GM19328 (cell line): ENCODE measurements around the gene JADE2.
"Not testable (repeated sequence)": the region's sequence is repeated elsewhere in the genome, so short reads cannot be mapped to it uniquely, and the experiment has no call there.

Experiments used
- ATAC-seq: cut with Tn5 transposase; IDR thresholded peaks from one replicate; pipeline ENCODE4 v1.9.1; 2021; ENCODE audit warnings: mild to moderate bottlenecking, moderate library complexity; ENCODE audit not compliant: unreplicated experiment

JADE2 gene

DNA sequence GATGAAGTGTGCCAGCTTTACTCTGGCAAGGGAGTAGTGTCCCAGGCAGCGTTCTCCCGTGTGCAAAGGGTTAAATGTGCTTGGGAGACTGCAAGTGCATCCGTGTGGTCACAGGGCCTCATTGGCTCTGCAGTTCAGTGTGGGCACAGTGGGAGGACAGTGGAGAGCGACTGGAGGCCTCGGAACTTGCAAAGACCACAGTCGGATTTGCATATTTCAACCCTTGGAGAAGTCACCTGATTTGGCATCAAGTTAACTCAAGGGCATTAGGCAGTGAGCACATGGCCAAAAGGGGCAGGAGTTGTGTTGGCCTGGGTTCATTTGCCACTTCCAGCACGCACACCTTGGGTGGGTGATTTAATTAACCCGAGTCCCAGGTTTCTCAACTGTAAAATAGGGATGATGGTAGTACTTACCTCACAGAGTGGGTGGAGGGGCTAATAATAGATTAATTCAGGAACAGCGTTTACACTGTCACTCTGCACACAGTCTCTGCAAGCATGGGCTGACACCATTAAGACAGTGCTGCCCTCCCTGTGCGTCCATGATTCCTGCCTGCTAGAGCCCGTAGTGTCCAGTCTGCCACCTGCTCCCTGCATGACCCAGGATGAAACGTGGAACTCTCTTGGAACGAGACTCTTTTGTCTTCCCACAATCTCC is 22.7 kb downstream of the JADE2 start:
- no peak for ATAC-seq

DNA sequence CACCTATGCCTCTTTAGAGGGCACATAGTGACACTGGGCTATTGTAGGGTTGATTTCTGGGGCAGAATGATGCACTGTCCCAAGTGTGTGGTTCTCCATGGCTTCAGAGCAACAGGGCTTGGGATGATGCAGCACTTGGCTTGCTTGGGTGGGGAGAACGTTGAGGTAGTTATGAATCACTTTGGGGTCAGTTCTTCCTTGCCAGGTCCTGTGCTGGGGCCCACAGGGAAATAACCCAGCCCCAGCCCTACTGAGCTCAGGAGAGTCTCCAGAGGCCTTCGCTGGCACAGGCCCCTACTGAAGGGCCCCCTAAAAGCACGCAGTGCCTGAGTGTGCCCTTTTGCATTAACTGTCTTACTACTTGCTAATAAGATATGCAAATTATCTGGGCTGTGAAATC is 24.2 kb downstream of the JADE2 start:
- ATAC-seq: no peak

DNA sequence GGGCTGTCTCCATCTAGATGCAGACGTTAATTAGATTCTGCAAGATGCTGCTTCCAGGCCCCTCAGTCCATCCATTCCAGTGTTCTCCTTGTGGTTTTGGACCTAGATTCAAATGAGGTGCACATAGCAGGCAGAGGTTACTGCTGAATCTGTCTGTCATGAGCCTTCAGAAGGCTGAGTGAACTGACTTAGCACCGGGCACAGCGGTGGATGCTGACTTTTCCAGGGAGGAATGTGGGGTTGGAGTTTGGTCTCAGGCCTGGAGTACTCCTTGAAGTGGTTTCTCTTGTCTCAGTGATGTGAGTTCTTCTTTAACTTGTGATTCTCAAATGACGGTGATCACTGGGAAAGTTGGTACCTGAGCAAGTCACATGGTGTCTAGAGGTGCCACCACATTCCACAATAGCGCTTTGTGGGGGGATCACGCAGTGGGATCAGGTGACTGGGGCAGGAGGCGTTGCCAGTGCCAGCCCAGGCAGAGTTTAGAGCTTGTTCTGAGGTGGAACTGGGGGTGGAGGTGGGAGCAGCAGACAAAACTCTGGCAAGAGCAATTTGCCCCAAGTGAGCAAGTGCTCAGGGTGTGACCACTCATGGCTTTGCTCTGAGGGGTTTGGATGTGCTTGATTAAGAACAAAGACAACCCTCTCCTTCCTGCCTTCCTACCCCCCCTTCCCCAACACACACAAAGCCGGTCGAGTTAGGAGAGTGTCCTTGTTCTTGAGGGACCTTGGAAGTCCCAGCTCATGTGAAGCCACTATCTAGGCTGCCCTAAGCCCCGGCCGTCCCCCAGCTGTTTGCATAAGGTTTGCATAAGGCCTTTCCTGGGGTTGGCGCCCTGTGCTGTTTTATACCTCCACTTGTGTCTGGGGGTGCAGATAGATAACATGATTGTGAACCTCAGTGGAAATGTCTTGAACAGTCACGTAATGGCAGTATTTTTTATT is 25.1 kb downstream of the JADE2 start:
- ATAC-seq: no peak

DNA sequence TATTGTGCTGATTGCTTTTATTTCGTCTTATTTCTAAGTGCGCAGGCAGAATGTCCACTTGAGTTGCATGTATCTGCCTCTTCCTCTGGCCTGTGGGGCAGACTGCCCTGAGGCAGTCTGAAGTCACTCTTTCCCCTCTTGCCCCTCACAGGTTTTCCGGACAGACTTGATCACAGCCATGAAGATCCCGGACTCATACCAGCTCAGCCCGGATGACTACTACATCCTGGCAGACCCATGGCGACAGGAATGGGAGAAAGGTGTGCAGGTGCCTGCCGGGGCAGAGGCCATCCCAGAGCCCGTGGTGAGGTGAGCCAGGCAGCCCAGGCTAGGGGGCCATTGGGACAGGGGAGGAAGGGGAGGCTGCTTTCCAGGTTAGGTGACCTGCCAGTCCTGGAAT is 26.4 kb downstream of the JADE2 start:
- no peak for ATAC-seq

- no peak for ATAC-seq
Measured at GRCh38 chr5:134552301-134552700, 26.8 kb downstream of the JADE2 start.

GRCh38 chr5:134552716-134553115 is 27.2 kb downstream of the JADE2 start:
- ATAC-seq: not testable (repeated sequence)

DNA sequence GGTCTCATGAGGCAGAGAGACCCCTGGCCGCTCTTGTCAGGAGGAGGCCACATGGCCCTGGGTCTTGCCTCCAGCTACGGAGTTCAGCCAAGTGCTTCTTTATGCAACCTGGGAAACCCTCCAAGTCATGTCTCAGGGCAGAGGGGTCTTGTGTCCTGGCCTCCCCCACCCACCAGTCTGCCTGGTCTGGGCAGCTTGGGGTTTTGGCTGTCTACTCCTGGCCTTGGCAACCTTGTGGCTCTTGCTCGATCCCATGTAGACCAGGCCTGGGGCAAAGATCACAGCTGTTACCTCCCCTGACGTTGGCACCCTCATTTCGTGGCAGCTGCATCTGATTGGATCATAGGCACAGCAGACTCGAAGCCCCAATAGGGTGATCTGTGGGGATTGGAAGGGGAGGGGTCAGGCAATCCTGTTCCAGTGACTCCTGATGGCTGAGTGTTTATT is 28.4 kb downstream of the JADE2 start:
- ATAC-seq: no peak

DNA sequence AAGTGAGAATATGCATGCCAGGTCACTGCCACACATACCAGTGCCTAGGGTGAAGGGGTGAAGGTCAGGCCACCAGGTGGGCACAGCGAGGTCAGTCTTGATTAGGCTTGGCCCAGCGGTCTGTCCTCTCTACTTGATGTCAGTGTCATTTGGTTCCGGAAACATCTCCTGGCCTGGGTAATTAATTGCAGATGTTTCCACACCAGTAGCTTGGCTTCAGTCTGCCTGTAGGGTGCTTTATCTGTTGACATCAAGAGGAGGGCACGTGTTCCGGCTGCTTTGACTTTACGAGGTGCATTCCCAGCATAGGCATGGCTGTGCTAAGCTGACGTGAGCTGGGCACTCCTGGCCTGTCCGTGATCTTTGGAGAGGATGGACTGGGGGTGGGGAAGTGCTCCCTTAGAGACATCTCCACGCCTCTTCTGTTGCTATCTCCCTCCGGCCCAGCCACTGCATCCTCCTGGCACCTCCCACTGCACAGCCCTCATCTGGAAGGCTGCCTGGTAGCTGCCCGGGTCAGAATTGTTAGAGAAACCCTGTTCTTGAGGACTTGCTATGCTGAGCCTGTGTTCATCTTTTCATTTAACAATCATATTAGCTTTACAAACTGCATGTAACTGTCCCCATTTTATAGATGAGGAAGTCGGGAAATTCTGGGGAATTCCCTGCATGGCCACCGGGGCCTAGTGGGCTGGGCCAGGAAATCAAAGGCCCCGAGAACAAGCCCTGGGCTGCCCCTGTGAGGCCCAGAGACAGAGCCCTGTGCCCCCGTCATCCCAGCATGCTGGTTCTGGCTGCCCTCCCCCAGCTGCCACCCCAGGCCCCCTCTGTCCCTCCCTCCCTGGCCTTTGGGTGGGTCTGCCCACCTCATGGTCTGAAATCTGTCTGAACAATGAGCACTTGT is 29.1 kb downstream of the JADE2 start:
- no peak for ATAC-seq

- no peak for ATAC-seq
Measured at GRCh38 chr5:134555223-134555889, 29.9 kb downstream of the JADE2 start.

DNA sequence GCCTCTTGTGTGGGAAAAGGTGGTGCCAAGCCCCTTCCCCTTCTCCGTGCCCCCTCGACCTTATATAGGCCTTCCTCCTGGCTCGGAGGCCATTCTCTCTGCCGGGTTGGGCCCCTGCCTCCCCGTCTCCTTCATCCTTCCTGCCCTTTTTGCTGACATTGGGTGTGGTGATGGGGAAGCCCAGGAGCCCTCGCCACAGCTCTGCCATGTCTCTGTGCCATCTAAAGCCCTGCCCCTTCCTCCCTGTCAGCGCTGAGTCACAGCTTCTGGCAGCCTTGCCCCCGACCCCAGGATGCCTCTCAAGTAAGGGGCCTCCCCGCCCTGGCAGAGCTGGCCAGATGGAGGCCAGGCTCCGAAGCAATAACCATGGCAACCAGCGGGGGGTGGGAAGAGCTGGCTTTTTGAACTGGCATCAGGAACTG is 30.4 kb downstream of the JADE2 start:
- no peak for ATAC-seq

- ATAC-seq: not testable (repeated sequence)
Measured at GRCh38 chr5:134556588-134556987, 31.1 kb downstream of the JADE2 start.

DNA sequence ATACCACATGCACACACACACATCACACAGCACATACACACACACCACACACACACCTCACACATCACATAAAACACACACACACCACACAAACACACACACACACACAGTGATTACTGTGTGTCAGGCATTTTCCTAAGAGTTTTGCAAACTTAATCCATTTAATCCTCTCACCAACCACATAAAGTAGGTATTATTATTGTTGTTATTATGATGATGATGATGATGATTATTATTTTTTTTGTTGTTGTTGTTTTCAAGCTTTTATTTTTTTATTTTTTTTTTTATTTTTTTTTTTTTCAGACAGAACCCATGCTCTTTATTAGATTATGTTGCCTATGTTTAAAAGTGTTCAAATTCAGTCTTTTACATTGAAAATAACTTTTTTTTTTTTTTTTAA is 31.5 kb downstream of the JADE2 start:
- ATAC-seq: no peak

- no peak for ATAC-seq
Measured at GRCh38 chr5:134559672-134560071, 34.2 kb downstream of the JADE2 start.

DNA sequence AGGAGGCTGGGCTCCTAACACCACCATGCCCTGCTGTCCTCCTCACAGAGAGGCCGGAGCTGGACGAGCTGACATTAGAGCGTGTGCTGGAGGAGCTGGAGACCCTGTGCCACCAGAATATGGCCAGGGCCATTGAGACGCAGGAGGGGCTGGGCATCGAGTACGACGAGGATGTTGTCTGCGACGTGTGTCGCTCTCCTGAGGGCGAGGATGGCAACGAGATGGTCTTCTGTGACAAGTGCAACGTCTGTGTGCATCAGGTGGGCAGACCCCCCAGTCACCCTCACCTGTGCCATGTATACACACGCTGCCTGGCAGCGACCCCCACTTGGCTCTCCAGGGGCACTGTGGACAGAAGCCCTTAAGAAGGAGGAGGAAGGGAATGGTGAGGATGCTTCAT is 35.2 kb downstream of the JADE2 start:
- ATAC-seq: no peak

- ATAC-seq: no peak
Measured at GRCh38 chr5:134561871-134562296, 36.4 kb downstream of the JADE2 start.

- ATAC-seq: no peak
Measured at GRCh38 chr5:134563221-134563620, 37.8 kb downstream of the JADE2 start.

- no peak for ATAC-seq
Measured at GRCh38 chr5:134563962-134564361, 38.5 kb downstream of the JADE2 start.

DNA sequence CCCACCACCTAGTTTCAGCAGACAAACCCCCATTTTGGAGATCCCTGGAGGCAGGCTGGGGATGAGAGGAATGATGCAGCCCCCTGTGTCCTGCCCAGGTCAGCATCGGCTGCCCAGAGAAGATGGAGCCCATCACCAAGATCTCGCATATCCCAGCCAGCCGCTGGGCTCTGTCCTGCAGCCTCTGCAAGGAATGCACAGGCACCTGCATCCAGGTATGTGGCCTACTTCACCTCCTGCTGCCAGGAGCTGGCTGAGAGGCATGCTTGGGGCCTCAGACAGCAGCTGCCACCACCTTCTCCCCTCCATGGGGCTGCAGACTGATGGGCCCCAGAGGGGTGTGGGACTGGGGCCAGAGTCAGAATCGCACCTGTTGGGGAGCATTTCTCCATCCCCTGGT is 38.9 kb downstream of the JADE2 start:
- no peak for ATAC-seq

DNA sequence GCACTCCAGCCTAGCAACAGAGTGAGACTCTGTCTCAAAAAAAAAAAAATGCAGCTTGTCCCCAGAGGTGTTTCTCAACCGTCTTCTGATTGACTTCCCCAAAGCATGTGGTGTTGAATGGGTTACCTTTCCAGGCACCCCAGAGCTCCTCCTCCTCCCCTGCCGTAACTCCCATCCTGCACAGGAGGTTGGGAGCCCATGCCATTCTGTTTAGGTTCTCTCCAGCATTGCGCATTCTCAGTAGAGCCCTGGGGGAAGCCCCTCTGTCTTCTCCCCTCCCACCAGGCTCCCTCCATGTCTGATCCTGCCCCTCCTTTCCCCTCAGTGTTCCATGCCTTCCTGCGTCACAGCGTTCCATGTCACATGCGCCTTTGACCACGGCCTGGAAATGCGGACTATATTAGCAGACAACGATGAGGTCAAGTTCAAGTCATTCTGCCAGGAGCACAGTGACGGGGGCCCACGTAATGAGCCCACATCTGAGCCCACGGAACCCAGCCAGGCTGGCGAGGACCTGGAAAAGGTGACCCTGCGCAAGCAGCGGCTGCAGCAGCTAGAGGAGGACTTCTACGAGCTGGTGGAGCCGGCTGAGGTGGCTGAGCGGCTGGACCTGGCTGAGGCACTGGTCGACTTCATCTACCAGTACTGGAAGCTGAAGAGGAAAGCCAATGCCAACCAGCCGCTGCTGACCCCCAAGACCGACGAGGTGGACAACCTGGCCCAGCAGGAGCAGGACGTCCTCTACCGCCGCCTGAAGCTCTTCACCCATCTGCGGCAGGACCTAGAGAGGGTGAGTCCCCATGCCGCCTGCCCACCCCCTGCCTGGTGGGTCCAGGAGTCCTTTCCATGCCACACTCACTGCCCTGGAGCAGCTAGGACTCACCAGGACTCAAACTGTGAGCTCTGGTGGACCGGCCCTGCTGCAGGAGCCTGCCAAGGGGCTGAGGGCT is 40.6 kb downstream of the JADE2 start:
- no peak for ATAC-seq
